H1 (cell line): Measurements from ENCODE around the gene SEC14L5. TPM values are rescaled to one million over a fixed set of nuclear protein-coding genes. Genes with fewer than 3 reads are reported as not detected.

Experiments used
- CTCF ChIA-PET: fragments of 300-600 bp; sonication (Branson Sonifier 250); formaldehyde crosslinking; loops from one replicate; lab custom pipeline; 2021; ENCODE audit not compliant: partially characterized antibody; lab: Charles Lee
- POLR2A ChIA-PET: fragments of 300-600 bp; sonication (Branson Sonifier 250); formaldehyde crosslinking; loops from one replicate; lab custom pipeline; 2021; ENCODE audit warnings: inconsistent platforms; ENCODE audit not compliant: partially characterized antibody; lab: Charles Lee
- DNase-seq, 2 experiments: peaks; one replicate each; pipeline versions ENCODE4 v3.0.0 to v3.0.0-alpha.2; 2010 to 2022; ENCODE audit warnings: low spot score in 2 of 2, low read depth in 1 of 2, mixed read lengths in 1 of 2
- FAIRE-seq: peaks from 2 replicates; lab custom pipeline; 2011; peaks lifted over from hg19 to GRCh38; lab: Jason Lieb, UNC
- H2AFZ ChIP-seq: 2 replicates; pipeline ENCODE4 v1.8.1; 2012; ENCODE audit warnings: low read length, inconsistent platforms
- H2AK5ac ChIP-seq: 2 replicates; pipeline ENCODE4 v1.6.1; 2013; ENCODE audit warnings: low read depth, low read length
- H2BK120ac ChIP-seq: replicated peaks from 2 replicates; pipeline ENCODE3; 2013; ENCODE audit warnings: low read depth, low read length, inconsistent platforms
- H2BK12ac ChIP-seq: 2 replicates; pipeline ENCODE4 v1.6.1; 2013; ENCODE audit warnings: low read depth, low read length
- H2BK15ac ChIP-seq: 2 replicates; pipeline ENCODE4 v1.6.1; 2013; ENCODE audit warnings: low read length
- H2BK20ac ChIP-seq: 2 replicates; pipeline ENCODE4 v1.6.1; 2013; ENCODE audit warnings: low read length
- H2BK5ac ChIP-seq: 2 replicates; pipeline ENCODE4 v1.6.1; 2013; ENCODE audit warnings: low read depth, low read length
- H3K14ac ChIP-seq: 2 replicates; pipeline ENCODE4 v1.6.1; 2013; ENCODE audit warnings: inconsistent platforms; ENCODE audit not compliant: insufficient read length
- H3K18ac ChIP-seq: 2 replicates; pipeline ENCODE4 v1.6.1; 2013; ENCODE audit warnings: low read length; ENCODE audit errors: extremely low read depth
- H3K23ac ChIP-seq: 2 replicates; pipeline ENCODE4 v1.6.1; 2013; ENCODE audit warnings: inconsistent platforms; ENCODE audit not compliant: insufficient read length
- H3K23me2 ChIP-seq: 2 replicates; pipeline ENCODE4 v1.6.1; 2013; ENCODE audit warnings: low read depth, low read length
- H3K27ac ChIP-seq: 2 replicates; pipeline ENCODE4 v1.6.1; 2011; ENCODE audit warnings: low read depth, low read length, inconsistent platforms
- H3K27me3 ChIP-seq, 4 experiments: replicated peaks in 1 of 4; 1 replicate in 1 of 4; 2 replicates in 3 of 4; pipeline versions ENCODE4 v1.6.1 to v1.8.1; 2011 to 2013; ENCODE audit warnings: low read length in 3 of 4, mild to moderate bottlenecking in 3 of 4, inconsistent platforms in 2 of 4, mixed read lengths in 2 of 4, moderate library complexity in 1 of 4; ENCODE audit not compliant: control insufficient read depth in 3 of 4, insufficient read depth in 3 of 4; ENCODE audit errors: extremely low read depth in 1 of 4
- H3K36me3 ChIP-seq, 4 experiments: 2 replicates each; pipeline versions ENCODE4 v1.6.1 to v1.8.1; 2011 to 2013; ENCODE audit warnings: mild to moderate bottlenecking in 4 of 4, low read length in 3 of 4, moderate library complexity in 2 of 4, control low read depth in 1 of 4, inconsistent platforms in 1 of 4; ENCODE audit not compliant: insufficient read depth in 4 of 4, control insufficient read depth in 2 of 4
- H3K4ac ChIP-seq: replicated peaks from 2 replicates; pipeline ENCODE3; 2013; ENCODE audit warnings: low read length, low read depth, mixed read lengths, inconsistent platforms; ENCODE audit not compliant: insufficient read length
- H3K4me1 ChIP-seq, 4 experiments: replicated peaks in 1 of 4; 1 replicate in 1 of 4; 2 replicates in 3 of 4; pipeline versions ENCODE4 v1.6.1 to v1.8.1; 2011 to 2013; ENCODE audit warnings: low read length in 3 of 4, inconsistent platforms in 2 of 4, mixed read lengths in 1 of 4; ENCODE audit not compliant: insufficient read depth in 4 of 4, control insufficient read depth in 3 of 4
- H3K4me2 ChIP-seq, 2 experiments: 2 replicates each; pipeline versions ENCODE4 v1.6.1 to v1.8.1; 2011 to 2013; ENCODE audit warnings: low read depth in 2 of 2, low read length in 2 of 2, control low read depth in 1 of 2, inconsistent platforms in 1 of 2, mild to moderate bottlenecking in 1 of 2; ENCODE audit not compliant: insufficient read depth in 1 of 2
- H3K4me3 ChIP-seq, 4 experiments: fragments of 200-600, 300-600 bp in 1 of 4; sonication (generic), shearing (Covaris generic), sonication (Bioruptor Twin) in 1 of 4; 2 replicates each; pipeline versions ENCODE4 v1.5.1 to v1.8.1; 2011 to 2016; ENCODE audit warnings: low read length in 4 of 4, low read depth in 3 of 4, control low read depth in 2 of 4, inconsistent platforms in 2 of 4, mild to moderate bottlenecking in 2 of 4, mixed read lengths in 1 of 4, moderate library complexity in 1 of 4; ENCODE audit not compliant: insufficient read depth in 2 of 4; ENCODE audit errors: extremely low read depth in 1 of 4
- H3K56ac ChIP-seq: replicated peaks from 2 replicates; pipeline ENCODE3; 2013; ENCODE audit warnings: low read depth, mild to moderate bottlenecking, mixed read lengths, low read length, inconsistent platforms; ENCODE audit not compliant: insufficient read length
- H3K79me1 ChIP-seq: 2 replicates; pipeline ENCODE4 v1.6.1; 2013; ENCODE audit warnings: low read depth, low read length, control low read depth
- H3K79me2 ChIP-seq, 2 experiments: 2 replicates each; pipeline versions ENCODE4 v1.6.1 to v1.8.1; 2012 to 2013; ENCODE audit warnings: low read length in 2 of 2, mild to moderate bottlenecking in 2 of 2, inconsistent platforms in 1 of 2; ENCODE audit not compliant: insufficient read depth in 2 of 2, control insufficient read depth in 1 of 2
- H3K9ac ChIP-seq, 4 experiments: replicated peaks in 1 of 4; 1 replicate in 1 of 4; 2 replicates in 3 of 4; pipeline versions ENCODE4 v1.6.1 to v1.8.1; 2011 to 2013; ENCODE audit warnings: low read depth in 3 of 4, low read length in 3 of 4, control low read depth in 2 of 4, mild to moderate bottlenecking in 2 of 4, moderate library complexity in 2 of 4, inconsistent platforms in 1 of 4; ENCODE audit errors: extremely low read depth in 1 of 4
- H3K9me3 ChIP-seq, 2 experiments: 2 replicates each; pipeline versions ENCODE4 v1.6.1 to v1.8.1; 2012 to 2013; ENCODE audit warnings: mild to moderate bottlenecking in 2 of 2, moderate library complexity in 2 of 2, control low read depth in 1 of 2, inconsistent platforms in 1 of 2, low read depth in 1 of 2, low read length in 1 of 2, mixed read lengths in 1 of 2; ENCODE audit not compliant: insufficient read depth in 2 of 2
- H4K20me1 ChIP-seq, 2 experiments: replicated peaks in 1 of 2; 2 replicates each; pipeline versions ENCODE3 to v1.8.1; 2011 to 2013; ENCODE audit warnings: inconsistent platforms in 2 of 2, low read length in 2 of 2, mild to moderate bottlenecking in 1 of 2; ENCODE audit not compliant: insufficient read depth in 2 of 2, control insufficient read depth in 1 of 2
- H4K5ac ChIP-seq: 2 replicates; pipeline ENCODE4 v1.6.1; 2013; ENCODE audit warnings: low read length, low read depth, mixed read lengths, inconsistent platforms; ENCODE audit not compliant: insufficient read length
- H4K8ac ChIP-seq: 2 replicates; pipeline ENCODE4 v1.8.0; 2013; ENCODE audit warnings: mild to moderate bottlenecking, moderate library complexity, low read length, inconsistent platforms; ENCODE audit not compliant: insufficient read depth; ENCODE audit errors: extremely low read depth
- H4K91ac ChIP-seq: replicated peaks from 2 replicates; pipeline ENCODE3; 2013; ENCODE audit warnings: low read length, mixed read lengths, inconsistent platforms; ENCODE audit not compliant: insufficient read length
- KDM1A ChIP-seq: fragments of 200-600, 300-600 bp; sonication (generic); IDR thresholded peaks from 2 replicates; pipeline ENCODE4 v1.7.1; 2016; ENCODE audit warnings: mild to moderate bottlenecking, low read length, borderline replicate concordance
- ZNF274 ChIP-seq: IDR thresholded peaks from 2 replicates; pipeline ENCODE4 v1.7.0; 2012; ENCODE audit warnings: low read length, borderline replicate concordance; ENCODE audit errors: extremely low read depth
- WGBS, 2 experiments: shearing (Covaris generic) in 1 of 2; methylation state at CpG; one replicate each; pipeline versions ENCODE4 v1.1.6 to v1.1.7; 2013 to 2015; ENCODE audit warnings: low lambda C conversion rate in 2 of 2, mixed read lengths in 2 of 2, inconsistent platforms in 1 of 2, low coverage in 1 of 2, missing lambda C conversion rate in 1 of 2; ENCODE audit not compliant: insufficient replicate concordance in 2 of 2, insufficient coverage in 1 of 2, insufficient read length in 1 of 2; ENCODE audit errors: extremely low coverage in 1 of 2, missing lambda C conversion rate in 1 of 2; 5-methylcytosine and 5-hydroxymethylcytosine counted together
- polyA plus RNA-seq, 7 experiments: library from polyadenylated mRNA; depleted of rRNA in 3 of 7; stranded (reverse) in 5 of 7; unstranded in 2 of 7; fragments of >200 nt in 5 of 7; fragments of 200-250 nt in 2 of 7; gene quantifications; 1 replicate in 5 of 7; 2 replicates in 1 of 7; 4 replicates in 1 of 7; pipeline versions ENCODE4 v1.2.1 to v1.2.3, GENCODE V29; 2011 to 2013; ENCODE audit warnings: missing spikeins in 2 of 7, mixed read lengths in 2 of 7
- total RNA-seq: library from RNA; stranded (reverse); fragmentation: NEBNext Ultra II Directional; extraction: Animal tissue kit (Norgen Biotek cat#: 25700); gene quantifications from 2 replicates; pipeline ENCODE4 v1.2.1, GENCODE V29; 2021
- TF ChIP-seq, protein P1 (sequence below): IDR thresholded peaks from 2 replicates; pipeline ENCODE4 v1.6.1; 2012; ENCODE audit warnings: low read length, inconsistent platforms

SEC14L5 gene
- total and polyA plus RNA-seq, 2 of the 8 experiments (the other 6 are each of a cell fraction or from before 2014, with no cell fraction given): 1.9 to 3.0 TPM

- CTCF ChIA-PET: interaction anchor here (0.9 to 2.8 kb wide), 6 partner anchors 8 to 39 kb away, joined by 3 to 8 read pairs (median 4); no protein-coding TSS in a partner anchor
- DNase-seq (no peak), FAIRE-seq (no peak)
- no peak overlapping the region for H2BK20ac ChIP-seq
- H3K14ac ChIP-seq: no peak overlapping the region
- POLR2A ChIA-PET: interaction anchor here (1.0 to 1.7 kb wide), 6 partner anchors 16 to 30 kb away, joined by 3 to 6 read pairs (median 4); no protein-coding TSS in a partner anchor
- H4K91ac ChIP-seq: no peak overlapping the region
- 86% methylated on average over 15 of the region's 15 CpGs; no CpG with 5 or more reads in 1 of the 2 experiments for WGBS, 2 experiments
- no peak overlapping the region for H3K56ac ChIP-seq
- TF ChIP-seq KDM1A (no peak), ZNF274 (no peak)
- TF ChIP-seq, protein P1, sequence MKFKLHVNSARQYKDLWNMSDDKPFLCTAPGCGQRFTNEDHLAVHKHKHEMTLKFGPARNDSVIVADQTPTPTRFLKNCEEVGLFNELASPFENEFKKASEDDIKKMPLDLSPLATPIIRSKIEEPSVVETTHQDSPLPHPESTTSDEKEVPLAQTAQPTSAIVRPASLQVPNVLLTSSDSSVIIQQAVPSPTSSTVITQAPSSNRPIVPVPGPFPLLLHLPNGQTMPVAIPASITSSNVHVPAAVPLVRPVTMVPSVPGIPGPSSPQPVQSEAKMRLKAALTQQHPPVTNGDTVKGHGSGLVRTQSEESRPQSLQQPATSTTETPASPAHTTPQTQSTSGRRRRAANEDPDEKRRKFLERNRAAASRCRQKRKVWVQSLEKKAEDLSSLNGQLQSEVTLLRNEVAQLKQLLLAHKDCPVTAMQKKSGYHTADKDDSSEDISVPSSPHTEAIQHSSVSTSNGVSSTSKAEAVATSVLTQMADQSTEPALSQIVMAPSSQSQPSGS: no peak
- no peaks in the 10 kb centered on the region for H3K36me3 ChIP-seq
- peaks cover 3% of the 10 kb centered on the region; the same call in 1 of the 2 replicates for H3K79me1 ChIP-seq
- no peak overlapping the region for H2BK5ac ChIP-seq
- H3K27me3 ChIP-seq: no peaks in the 10 kb centered on the region
- H3K9ac ChIP-seq: no peak overlapping the region
- H3K23ac ChIP-seq: no peak overlapping the region
- no peak overlapping the region for H2AFZ ChIP-seq
- no peak overlapping the region for H2AK5ac ChIP-seq
- no peak overlapping the region for H2BK120ac ChIP-seq
- H3K4me1 ChIP-seq: peaks cover 0 to 8% (median 3%) of the 10 kb centered on the region in 4 experiments; a peak in 5 of 7 replicates
- H3K9me3 ChIP-seq: no peaks in the 10 kb centered on the region
- H3K27ac ChIP-seq: no peak overlapping the region
- H2BK12ac ChIP-seq: 0 out of 2 replicates have a peak overlapping the region, but pooled peaks have one; percentile 27
- H4K8ac ChIP-seq: 0 out of 2 replicates have a peak overlapping the region, but pooled peaks have one; percentile 18
- no peak overlapping the region for H3K4ac ChIP-seq
- H4K5ac ChIP-seq: peak overlapping the region; percentile 38
- peaks cover 0 to 1% of the 10 kb centered on the region in 2 experiments for H4K20me1 ChIP-seq
- H3K79me2 ChIP-seq: no peaks in the 10 kb centered on the region
- H3K18ac ChIP-seq: no peak overlapping the region; the same call in 1 of the 2 replicates
- H3K23me2 ChIP-seq: no peaks in the 10 kb centered on the region
- no peak overlapping the region for H2BK15ac ChIP-seq
- no peak overlapping the region for H3K4me2 ChIP-seq
- H3K4me3 ChIP-seq: no peak overlapping the region
Observed at GRCh38 chr16:4913774-4914525, 44.2 kb upstream of the SEC14L5 start.
